NCI-H187 treated with DMSO at 0.1 percent for 48 hours (cell line): ENCODE results near the gene DUSP15.
"Not testable (repeated sequence)": the region's sequence is repeated elsewhere in the genome, so short reads cannot be mapped to it uniquely, and the experiment has no call there.

Experiments
- DNase-seq: peaks from one replicate; lab custom pipeline; 2025; lab: John Stamatoyannopoulos, UW

The DUSP15 gene, protein sequence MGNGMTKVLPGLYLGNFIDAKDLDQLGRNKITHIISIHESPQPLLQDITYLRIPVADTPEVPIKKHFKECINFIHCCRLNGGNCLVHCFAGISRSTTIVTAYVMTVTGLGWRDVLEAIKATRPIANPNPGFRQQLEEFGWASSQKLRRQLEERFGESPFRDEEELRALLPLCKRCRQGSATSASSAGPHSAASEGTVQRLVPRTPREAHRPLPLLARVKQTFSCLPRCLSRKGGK

DNA sequence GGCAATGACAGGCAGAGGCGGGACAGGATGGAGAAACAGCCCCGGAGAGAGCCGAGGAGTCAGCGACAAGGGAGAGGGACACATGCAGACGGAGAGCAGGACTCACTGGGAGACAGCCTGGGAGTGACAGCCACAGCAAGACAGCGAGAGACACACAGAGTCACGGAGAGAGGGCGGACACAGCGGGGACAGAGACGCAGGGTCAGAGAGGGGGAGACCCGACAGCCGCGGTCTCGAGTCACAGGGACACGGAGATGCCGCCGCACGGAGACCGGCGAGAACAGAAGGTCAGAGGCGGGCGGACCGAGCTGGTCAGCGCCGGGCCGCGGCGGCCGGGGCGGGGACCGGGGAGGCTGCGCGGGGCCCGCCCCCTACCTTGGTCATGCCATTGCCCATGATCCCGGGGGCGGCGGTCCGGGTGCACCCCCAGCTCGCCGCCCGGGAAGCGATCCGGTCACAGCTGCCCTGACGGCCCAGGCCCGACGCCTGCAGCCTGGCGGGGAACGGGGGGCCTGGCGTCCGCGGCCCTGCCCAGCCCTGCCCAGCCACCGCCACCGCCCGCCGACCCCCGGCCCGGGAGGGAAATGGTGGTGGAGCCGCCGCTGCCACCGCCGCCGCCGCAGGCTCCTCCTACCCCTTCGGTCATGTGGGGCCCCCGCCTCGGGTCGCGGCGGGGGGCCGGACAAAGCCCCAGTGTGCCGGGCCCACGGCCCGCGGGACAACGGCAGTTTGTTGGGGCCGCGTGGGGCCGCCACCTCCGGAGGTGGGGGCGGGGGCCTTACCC, at the start of gene DUSP15, which contains the start of gene TTLL9:
Gene DUSP15, minus strand, starts transcription at position 586 of the 784 bp plus-strand sequence. Its CDS starts 190 bp downstream, at position 396.
Gene TTLL9, plus strand, starts transcription at position 693 of the 784 bp plus-strand sequence. CDS start 493 bp downstream, outside the sequence.
- DNase-seq: no peak

DNA sequence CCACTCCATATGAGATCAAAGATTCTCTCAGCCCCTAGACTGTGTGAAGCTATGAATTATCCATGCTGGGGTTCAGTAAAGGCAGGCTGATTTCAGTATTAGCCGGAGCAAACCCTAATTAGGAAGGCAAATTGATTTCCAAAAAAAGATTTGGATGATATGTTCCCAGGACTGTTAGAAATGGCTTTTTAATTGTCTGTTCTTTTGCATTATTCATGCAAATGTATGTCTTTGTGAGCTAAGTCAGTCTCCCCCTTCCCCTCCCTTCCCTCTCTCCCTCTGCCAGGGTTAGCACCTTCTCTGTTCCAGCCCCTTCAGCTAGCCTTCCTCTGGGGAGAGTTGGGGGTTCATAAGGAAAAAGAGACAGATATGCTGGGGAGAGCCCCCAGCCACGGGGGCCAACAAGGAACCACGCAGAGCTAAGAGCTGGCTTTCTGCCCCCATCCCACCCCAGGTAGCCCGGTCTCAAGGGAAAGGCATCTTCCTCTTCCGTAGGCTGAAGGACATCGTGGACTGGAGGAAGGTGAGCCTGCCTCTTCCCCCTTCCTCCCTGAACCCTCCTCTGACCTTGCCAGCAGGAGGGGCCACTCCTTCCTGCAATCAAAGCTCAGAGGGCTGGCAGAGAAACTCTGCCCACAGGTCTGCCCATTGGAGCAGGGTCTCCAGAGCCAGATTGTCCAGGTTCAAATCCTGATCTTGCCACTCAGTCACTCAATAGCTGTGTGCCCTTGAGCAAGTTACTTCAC, 49.3 kb upstream of the DUSP15 start:
- no peak for DNase-seq

DNA sequence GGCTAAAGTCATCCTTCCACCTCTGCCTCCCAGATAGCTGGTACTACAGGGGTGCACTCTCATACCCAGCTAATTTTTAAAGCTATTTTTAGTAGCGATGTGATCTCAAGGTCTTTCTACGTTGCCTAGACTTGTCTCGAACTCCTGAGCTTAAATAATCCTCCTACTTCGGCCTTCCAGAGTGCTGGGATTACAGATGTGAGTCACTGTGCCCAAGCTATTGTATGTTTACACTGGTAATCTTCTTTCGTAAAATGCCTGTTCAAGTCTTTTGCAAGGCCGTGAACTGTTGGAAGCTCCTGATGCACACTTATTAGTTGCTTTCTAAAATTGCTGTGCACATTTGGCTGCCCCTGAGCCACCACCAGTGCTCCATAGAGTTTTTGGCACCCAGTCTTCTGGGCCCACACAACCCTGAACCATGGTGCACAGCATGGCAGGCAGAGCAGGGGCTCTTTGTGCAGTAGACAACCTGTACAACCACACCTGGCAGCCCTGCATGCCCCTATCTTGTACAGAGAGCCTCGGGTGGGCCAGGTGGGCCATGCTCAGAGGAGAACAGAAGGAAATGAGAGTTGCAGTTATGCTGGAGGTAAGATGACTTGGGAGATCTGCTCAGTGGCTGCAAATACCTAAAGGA, 48.3 kb upstream of the DUSP15 start:
- DNase-seq: no peak

DNA sequence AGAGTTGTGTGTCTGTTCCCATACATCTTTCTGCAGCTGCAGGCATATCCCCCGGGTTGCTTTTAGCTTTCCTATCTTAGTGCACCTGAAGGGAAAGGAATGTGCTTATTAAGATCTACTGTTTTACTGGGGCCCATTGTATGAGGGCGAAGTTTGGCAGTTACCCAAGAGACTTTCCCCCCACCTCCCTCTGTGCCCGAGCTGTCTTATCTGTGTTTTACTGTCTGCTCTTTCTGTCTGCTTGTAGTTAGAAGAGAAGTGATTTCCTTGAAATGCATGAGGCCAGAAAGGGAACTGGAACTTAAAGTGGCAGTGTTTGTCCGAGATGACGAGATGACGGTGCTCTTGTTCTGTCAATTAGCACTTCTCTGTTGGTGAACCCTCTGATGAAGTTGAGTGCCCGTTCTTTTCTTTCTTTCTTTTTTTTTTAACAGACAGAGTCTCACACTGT, 47.7 kb upstream of the DUSP15 start:
- DNase-seq: not testable (repeated sequence)

DNA sequence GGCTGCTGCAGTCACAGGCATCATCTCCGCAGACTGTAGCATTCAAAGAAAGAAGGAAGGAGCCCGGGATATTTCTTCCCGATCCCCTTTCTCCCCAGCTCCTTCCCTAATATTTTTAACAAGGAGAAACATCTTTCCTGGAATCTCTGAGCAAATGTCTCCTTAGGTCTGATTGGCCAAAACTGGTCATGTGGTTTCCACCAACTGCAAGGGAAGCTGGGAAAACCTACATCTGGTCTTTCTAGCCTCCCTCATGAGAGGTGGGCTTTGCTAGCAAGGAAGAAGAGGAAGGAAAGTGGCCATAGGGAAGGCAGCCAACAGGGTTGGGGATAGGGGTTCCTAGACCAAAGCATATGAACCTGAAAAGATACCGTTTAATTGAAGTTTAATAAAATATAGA, 46.4 kb upstream of the DUSP15 start:
- no peak for DNase-seq

DNA sequence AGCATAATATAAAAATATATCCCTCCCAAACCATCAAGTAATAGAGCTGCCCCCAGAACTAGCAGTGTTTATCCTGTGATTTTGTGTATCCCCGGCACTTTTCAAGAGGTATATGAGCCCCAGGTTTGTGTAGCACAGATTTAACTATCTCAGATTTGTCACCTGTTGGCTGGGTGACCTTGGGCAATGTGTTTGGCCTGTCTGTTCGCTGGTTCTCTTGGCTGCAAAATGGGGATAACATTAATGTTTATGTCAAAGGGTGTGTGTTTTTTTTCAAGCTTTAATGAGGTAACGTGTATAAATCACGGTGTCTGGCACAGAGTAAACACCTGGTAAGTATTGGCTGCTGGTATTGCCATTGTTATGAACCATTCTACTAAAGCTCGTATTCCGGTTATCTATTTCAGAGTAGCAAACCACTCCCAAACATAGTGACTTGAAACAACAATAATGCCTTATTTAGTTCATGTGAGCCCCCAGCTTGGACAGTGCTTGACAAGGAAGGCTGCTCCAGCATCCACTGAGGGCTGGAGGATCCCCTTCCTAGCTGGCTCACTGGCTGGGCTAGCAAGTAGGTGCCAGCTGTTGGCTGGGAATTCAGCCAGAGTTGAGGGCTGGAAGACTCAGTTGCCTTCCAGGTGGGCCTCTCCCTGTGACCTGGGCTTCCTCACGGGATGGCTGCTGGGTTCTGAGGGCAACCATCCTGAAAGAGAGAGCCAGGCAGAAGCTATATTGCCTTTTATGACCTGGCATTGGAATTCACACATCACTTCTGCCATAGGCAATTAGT, 45.4 kb upstream of the DUSP15 start:
- DNase-seq: no peak

DNA sequence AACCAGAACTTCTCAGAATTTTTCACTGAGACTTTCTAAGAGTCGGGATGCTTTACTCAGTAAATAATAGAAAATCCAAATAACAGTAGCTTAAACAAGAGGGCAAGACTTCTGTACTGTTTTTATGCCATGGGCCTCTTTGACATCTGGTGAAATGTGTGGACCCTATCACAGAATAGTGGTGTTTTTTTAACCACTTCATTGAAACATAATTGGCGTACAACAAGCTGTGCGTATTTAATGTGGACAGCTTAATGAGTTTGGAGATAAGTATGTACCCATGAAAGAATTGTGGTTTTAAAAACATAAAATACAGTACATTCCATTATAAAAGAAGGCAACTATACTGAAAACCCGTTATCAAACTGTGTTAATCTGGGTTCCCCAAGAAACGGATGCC, 43.8 kb upstream of the DUSP15 start:
- DNase-seq: no peak

DNA sequence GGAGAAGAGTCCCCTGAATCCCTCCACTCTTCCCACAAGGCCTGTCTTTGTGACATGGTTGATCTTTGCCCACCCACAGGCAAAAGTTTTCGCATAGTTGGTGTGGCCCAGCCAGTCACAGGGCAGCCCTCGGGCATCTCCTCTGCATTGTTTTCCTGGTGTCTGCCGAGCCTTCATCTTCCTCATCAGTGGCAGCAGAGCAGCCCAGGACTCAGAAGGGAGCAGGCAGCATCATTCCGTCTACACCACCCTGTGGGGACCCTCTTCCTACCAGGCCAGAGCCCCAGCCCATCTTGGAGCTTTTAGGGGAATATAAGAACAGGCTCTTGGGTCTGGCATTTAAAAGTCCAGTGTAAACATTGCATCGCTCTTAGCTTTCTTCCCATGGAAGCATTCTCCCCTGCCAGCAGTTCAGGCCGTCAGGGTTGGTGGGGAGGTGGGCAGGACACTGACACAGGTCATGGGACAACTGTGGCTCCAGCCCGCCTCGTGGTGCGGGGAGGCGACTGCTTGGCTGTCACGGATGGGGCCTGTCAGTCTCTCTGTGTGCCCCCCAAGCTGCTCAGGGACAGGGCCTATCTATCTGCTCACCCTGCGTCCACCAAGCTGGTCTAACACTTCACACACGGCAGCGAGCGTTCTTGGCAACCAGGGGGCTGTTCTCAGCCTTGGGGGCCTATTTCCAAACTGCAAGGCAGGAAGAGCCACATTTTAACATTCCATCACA, 43.3 kb upstream of the DUSP15 start:
- no peak for DNase-seq

DNA sequence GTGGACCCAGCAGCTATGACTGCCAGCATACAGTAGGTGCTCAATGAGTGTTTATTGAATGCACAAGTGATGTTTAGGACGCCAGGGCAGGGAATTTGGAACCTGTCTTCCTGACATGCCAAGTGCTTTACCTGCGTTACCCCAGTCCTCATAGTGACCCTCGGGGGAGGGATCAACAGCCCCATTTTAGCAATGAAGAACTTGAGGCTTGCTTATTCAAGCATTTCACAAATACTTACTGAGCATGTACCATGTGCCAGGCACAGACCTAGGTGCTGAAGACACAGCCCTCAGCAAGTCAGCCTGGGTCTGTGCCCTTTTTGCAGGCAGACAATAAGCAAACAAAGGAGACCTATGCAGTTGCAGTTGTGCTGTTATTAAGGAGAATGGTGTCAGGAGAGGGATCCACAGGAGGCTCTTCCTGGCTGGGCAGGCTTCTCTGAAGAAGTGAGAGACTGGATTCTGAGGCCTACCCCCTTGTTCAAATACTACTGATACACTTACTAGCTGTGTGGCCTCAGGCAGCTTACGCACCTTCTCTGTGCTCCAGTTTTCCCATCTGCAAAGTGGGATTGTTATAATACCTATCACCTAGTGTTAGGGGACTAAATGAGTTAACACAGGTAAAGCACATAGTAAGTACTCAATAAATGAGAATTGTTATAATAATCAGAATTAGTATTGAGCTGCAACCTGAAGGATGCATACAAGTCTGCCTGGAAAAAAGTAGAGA, 39.9 kb upstream of the DUSP15 start:
- no peak for DNase-seq

DNA sequence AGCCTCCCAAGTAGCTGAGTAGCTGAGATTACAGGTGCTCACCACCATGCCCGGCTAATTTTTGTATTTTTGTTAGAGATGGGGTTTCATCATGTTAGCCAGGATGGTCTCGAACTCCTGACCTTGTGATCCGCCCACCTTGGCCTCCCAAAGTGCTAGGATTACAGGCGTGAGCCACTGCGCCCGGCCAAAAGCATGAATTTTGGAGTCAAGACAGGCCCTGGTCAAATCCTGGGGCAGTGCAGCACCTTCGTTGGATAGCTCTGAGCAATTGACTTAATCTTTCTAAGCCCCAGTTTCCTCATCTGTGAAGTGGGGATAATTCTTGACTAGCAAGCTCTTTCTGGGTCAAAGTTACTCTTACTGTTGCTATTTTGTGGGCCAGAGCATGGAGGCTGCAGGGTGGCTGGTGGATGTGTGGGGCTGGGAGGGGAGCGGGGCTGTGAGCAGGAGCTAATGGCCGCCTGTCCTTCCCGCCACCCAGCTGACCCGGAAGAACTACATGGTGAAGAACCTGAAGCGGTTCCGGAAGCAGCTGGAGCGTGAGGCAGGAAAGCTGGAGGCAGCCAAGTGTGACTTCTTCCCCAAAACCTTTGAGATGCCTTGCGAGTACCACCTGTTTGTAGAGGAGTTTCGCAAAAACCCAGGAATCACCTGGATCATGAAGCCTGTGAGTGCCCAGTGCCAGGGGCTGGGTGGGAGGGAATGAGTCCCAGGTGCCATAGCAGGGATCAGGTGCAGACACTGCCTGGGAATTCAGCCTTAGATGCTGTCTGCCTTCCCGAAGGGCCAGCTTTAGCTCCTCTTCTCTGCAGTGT, 39.1 kb upstream of the DUSP15 start:
- DNase-seq: no peak

DNA sequence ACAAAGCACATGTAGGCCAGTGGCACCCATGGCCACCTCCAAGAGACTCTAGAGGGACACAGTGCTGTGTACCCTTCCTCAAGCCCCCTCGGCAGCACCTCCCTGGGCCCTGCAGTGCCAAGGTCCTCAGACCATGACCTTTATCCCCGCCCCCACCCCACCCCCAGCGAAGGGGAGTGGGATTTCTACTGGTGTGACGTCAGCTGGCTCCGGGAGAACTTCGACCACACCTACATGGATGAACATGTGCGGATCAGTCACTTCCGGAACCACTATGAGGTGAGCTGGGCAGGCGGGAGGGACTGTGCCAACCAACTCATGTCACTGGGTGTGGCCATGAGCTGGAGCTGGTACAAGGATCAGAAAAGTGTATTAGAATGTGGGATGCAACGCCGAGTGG, 38.1 kb upstream of the DUSP15 start:
- no peak for DNase-seq

DNA sequence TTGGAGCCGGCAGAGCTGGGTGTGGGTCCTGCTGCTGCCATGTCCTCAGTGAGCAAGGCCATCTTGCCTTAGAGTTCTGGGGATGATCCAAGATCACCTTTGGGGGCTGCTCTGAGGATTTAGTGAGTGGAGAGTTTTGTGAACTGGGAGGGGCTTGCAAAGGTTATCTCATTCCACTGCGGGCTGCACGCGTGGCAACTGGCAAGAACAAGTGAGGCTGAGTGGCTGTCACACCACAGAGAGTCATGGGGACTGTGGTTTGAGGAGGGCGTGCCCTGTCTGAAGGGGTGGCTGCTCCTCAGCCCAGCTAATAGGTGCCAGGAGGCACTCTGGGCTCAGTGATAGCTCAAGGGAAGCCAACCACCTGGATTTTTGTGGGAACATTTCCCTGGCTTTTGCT, 37.7 kb upstream of the DUSP15 start:
- no peak for DNase-seq

DNA sequence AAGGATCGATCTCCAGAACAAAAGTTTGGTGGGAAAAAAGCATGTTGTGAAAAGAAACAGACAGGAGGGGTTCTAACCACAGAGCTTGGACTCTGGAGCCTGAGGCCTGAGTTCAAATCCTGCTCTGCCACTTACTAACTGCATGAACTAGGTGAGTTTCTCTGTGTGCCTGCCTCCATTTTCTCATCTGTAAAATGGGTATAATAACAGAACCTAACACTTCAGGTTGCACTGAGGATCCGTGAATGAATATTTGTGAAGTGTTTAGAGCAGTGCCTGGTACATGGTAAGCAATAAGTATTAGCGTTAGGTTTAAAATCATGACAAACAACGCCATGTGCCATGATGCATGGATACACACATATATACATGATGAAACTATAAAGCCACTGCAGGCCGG, 36.7 kb upstream of the DUSP15 start:
- no peak for DNase-seq

DNA sequence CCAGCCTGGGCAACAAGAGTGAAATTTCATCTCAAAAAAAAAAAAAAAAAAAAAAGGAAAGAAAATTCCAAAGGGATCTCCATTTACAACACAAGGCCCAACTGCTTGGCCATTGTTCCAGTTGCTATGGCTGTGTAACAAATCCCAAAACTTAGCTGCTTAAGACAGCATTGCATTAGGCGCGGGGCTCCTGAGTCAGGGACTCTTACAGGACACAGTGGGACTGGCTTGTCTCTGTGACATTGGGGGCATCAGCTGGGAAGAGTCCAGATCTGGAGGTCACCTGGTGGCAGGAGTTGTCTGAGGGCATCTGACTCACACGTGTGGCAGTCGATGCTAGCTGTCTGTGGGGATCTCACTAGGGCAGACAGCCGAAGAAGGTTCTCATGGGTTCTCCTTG, 35.7 kb upstream of the DUSP15 start:
- no peak for DNase-seq

DNA sequence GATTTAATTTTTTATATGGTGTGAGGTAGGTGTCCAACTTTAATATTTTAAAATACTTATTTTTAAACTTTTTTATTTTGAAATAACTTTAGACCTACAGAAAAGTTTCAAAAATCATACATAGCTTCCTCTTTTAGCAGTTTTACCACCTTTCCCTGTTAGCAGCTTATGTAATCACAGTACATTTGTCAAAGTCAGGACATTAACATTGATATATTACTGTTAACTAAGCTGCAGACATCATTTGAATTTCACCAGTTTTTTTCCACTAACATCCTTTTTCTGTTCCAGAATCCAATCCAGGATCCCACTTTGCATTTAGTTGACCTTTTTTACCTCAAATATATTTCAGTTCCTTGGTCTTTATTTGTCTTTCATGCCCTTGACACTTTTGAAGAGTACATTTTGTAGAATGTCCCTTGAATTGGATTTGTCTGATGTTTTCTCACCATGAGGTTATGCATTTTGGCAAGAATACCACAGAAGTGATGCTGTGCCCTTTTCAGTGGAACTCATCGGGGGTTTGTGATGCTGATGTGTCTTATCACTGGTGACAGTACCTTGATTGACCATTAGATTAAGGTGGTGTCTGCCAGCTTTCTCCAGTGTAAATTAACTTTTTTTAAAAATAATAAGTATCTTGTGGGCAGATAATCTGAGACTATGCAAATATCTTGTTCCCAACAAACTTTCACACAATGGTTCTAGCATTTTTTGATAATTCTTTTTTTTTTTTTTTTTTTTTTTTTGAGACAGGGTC, 33.5 kb upstream of the DUSP15 start:
- no peak for DNase-seq

DNA sequence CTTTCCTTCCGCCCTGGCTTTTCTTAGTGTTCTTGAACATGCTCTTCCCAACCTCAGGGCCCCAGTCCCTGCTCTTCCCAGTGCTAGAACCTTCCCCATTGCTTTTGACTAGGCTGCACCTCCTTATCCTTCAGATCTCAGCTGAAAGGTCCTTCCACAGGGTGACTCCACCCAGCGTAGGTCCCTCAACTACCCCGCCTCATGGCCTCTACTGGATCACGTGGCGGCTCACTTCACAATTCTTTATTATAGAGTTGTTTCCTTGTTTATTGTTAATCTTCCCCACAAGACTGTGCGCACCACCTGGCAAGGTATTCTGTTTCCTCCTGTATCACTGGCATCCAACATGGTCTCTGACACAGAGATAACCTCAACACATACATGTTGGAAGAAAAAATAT, 31.3 kb upstream of the DUSP15 start:
- DNase-seq: no peak

DNA sequence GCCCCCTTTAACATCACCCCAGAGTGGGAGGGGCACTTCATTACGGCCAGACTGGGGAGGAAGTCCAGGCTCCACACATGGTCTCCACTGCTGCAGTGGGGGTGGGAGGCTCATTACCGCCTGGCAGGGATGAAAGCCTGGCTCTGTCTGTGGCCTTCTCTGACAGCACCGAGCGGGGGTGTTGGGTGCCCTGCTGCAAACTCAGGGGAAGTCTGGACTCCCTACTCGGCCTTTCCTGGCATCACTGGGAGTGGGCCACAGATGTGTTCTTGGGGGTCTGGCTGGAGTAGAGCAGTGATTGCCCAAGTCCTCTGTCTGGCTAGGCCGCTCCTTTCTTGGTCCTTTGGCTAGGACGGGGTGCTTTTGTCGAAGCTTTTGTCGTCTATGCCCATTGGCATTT, 27.2 kb upstream of the DUSP15 start:
- no peak for DNase-seq

DNA sequence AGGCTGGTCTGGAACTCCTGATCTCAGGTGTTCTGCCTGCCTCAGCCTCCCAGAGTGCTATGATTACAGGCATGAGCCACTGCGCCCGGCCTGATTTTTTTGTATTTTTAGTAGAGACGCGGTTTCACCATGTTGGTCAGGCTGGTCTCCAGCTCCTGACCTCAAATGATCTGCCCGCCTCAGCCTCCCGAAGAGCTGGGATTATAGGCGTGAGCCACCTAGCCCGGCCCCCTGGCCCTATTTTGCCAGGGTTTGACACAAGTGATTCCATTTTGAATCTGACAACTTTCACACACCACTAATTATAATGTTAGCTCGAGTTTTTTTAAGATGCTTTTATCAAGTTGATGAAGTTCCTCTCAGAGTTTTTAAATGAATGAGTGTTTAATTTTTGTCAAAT, 25.7 kb upstream of the DUSP15 start:
- DNase-seq: no peak
